GM12878 (cell line): ENCODE measurements around the gene NAA35. TPM values are rescaled to one million over a fixed set of nuclear protein-coding genes. Genes with fewer than 3 reads are reported as not detected.

Source experiments
- ATAC-seq: fragments of 200-7000 bp; cut with Tn5 transposase; 3 replicates; pipeline ENCODE4 v1.9.1; 2020; ENCODE audit warnings: mild to moderate bottlenecking, moderate library complexity
- BruUV-seq: library from RNA; stranded (reverse); fragments of 400-500 nt; replicated peaks from 2 replicates; lab custom pipeline; 2021; lab: Mats Ljungman, UMichigan
- CTCF ChIA-PET: fragments of 300-600 bp; sonication (Branson Sonifier 250); formaldehyde crosslinking; extraction: SDS; loops from one replicate; lab custom pipeline; 2021; ENCODE audit warnings: inconsistent platforms; lab: Yijun Ruan, JAX
- POLR2A ChIA-PET: fragments of 350-600 bp; formaldehyde crosslinking; extraction: SDS; loops from one replicate; lab custom pipeline; 2021; ENCODE audit warnings: inconsistent platforms; lab: Charles Lee
- RAD21 ChIA-PET: fragments of 300-600 bp; sonication (Branson Sonifier 250); formaldehyde crosslinking; loops from one replicate; lab custom pipeline; 2023; ENCODE audit warnings: antibody characterized with exemption; ENCODE audit not compliant: unreplicated experiment; lab: Charles Lee
- SMC1A ChIA-PET: fragments of 300-600 bp; sonication (Branson Sonifier 250); formaldehyde crosslinking; loops from one replicate; lab custom pipeline; 2023; ENCODE audit not compliant: unreplicated experiment, uncharacterized antibody; lab: Charles Lee
- DNase-seq: peaks from one replicate; pipeline ENCODE4 v3.0.0-alpha.2; 2011; ENCODE audit warnings: low read depth, low spot score
- FAIRE-seq: peaks from 3 replicates; lab custom pipeline; 2011; peaks lifted over from hg19 to GRCh38; lab: Jason Lieb, UNC
- H2AFZ ChIP-seq: 2 replicates; pipeline ENCODE4 v1.6.0; 2011; ENCODE audit warnings: low read depth, low read length, control low read depth; ENCODE audit not compliant: control insufficient read depth
- H3K27ac ChIP-seq: 2 replicates; pipeline ENCODE4 v1.5.1; 2011; ENCODE audit warnings: control low read depth; ENCODE audit not compliant: control insufficient read depth, insufficient read depth
- H3K27me3 ChIP-seq, 2 experiments: replicated peaks in 1 of 2; 2 replicates each; pipeline versions ENCODE4 v1.6.0 to v1.6.1; 2011; ENCODE audit warnings: low read length in 1 of 2; ENCODE audit not compliant: control insufficient read depth in 2 of 2, insufficient read depth in 2 of 2
- H3K36me3 ChIP-seq, 2 experiments: 2 replicates each; pipeline ENCODE4 v1.5.1; 2011; ENCODE audit warnings: low read length in 1 of 2; ENCODE audit not compliant: control insufficient read depth in 2 of 2, insufficient read depth in 2 of 2
- H3K4me1 ChIP-seq: 2 replicates; pipeline ENCODE4 v1.6.1; 2011; ENCODE audit warnings: mild to moderate bottlenecking, low read length, moderate library complexity, mixed read lengths; ENCODE audit not compliant: control insufficient read depth, insufficient read depth
- H3K4me2 ChIP-seq: 2 replicates; pipeline ENCODE4 v1.6.0; 2011; ENCODE audit warnings: control low read depth; ENCODE audit not compliant: control insufficient read depth, insufficient read depth
- H3K4me3 ChIP-seq: fragments of 200-600 bp; sonication (generic); 2 replicates; pipeline ENCODE4 v1.5.1; 2016
- H3K79me2 ChIP-seq: 2 replicates; pipeline ENCODE4 v1.6.0; 2011; ENCODE audit warnings: low read length; ENCODE audit not compliant: control insufficient read depth, insufficient read depth
- H3K9ac ChIP-seq: 2 replicates; pipeline ENCODE4 v1.8.0; 2011; ENCODE audit warnings: low read length, control low read depth, mixed read lengths; ENCODE audit not compliant: control insufficient read depth, insufficient read depth
- H3K9me3 ChIP-seq: replicated peaks from 3 replicates; pipeline ENCODE4 v1.5.1; 2011; ENCODE audit warnings: mild to moderate bottlenecking, low read length; ENCODE audit not compliant: control insufficient read depth, insufficient read depth
- H4K20me1 ChIP-seq: 2 replicates; pipeline ENCODE4 v1.6.0; 2011; ENCODE audit not compliant: control insufficient read depth, insufficient read depth
- BMI1 ChIP-seq: fragments of 450-650 bp; IDR thresholded peaks from 2 replicates; pipeline ENCODE4 v1.6.1; 2016; ENCODE audit warnings: mild to moderate bottlenecking, moderate library complexity, borderline replicate concordance
- BRCA1 ChIP-seq: IDR thresholded peaks from 2 replicates; pipeline ENCODE4 v1.6.1; 2011; ENCODE audit warnings: low read depth, low read length, improper control_type of control experiment
- CEBPB ChIP-seq, 2 experiments: fragments of 150-350 bp in 1 of 2; IDR thresholded peaks; 2 replicates each; pipeline ENCODE4 v1.6.1; 2012 to 2014; ENCODE audit warnings: low read depth in 2 of 2, low read length in 2 of 2, borderline replicate concordance in 1 of 2, inconsistent platforms in 1 of 2
- HDGF ChIP-seq: fragments of 450-650 bp; IDR thresholded peaks from 2 replicates; pipeline ENCODE4 v1.6.1; 2016; ENCODE audit warnings: antibody characterized with exemption
- KDM1A ChIP-seq: fragments of 200-600 bp; sonication (generic); IDR thresholded peaks from 2 replicates; pipeline ENCODE4 v1.6.1; 2016; ENCODE audit warnings: borderline replicate concordance
- MEF2B ChIP-seq: fragments of 450-650 bp; IDR thresholded peaks from 2 replicates; pipeline ENCODE4 v1.6.1; 2018; ENCODE audit warnings: mild to moderate bottlenecking, moderate library complexity; ENCODE audit not compliant: partially characterized antibody, poor library complexity, severe bottlenecking
- MTA3 ChIP-seq: IDR thresholded peaks from 2 replicates; pipeline ENCODE4 v1.6.1; 2012; ENCODE audit warnings: low read length, inconsistent platforms, borderline replicate concordance
- PML ChIP-seq: IDR thresholded peaks from 2 replicates; pipeline ENCODE4 v1.6.1; 2012; ENCODE audit warnings: low read length, inconsistent platforms
- POLR2A ChIP-seq: IDR thresholded peaks from 2 replicates; pipeline ENCODE4 v1.6.1; 2011; ENCODE audit warnings: low read depth, mild to moderate bottlenecking, low read length
- SUPT20H ChIP-seq: IDR thresholded peaks from 2 replicates; pipeline ENCODE4 v1.6.1; 2011; ENCODE audit warnings: low read depth, mild to moderate bottlenecking, low read length, moderate library complexity, borderline replicate concordance; ENCODE audit not compliant: control insufficient read depth
- USF2 ChIP-seq: IDR thresholded peaks from 2 replicates; pipeline ENCODE4 v1.6.1; 2011; ENCODE audit warnings: low read depth, low read length, improper control_type of control experiment, borderline replicate concordance
- ZNF274 ChIP-seq: IDR thresholded peaks from one replicate; pipeline ENCODE4 v1.8.0; 2011; ENCODE audit not compliant: insufficient read length, insufficient read depth
- ZNF384 ChIP-seq: IDR thresholded peaks from 2 replicates; pipeline ENCODE4 v1.6.1; 2012; ENCODE audit warnings: low read depth, mild to moderate bottlenecking, low read length, improper control_type of control experiment, borderline replicate concordance
- WGBS: methylation state at CpG from one replicate; pipeline ENCODE4 v1.1.6; 2016; ENCODE audit warnings: low lambda C conversion rate; ENCODE audit not compliant: insufficient replicate concordance, insufficient coverage; ENCODE audit errors: missing lambda C conversion rate; 5-methylcytosine and 5-hydroxymethylcytosine counted together
- in situ Hi-C: fragments of 300-500 bp; cut with MboI; formaldehyde crosslinking; loops from 9 replicates; pipeline ENCODE4 v1.14.3; 2018; ENCODE audit warnings: mixed read lengths
- intact Hi-C: fragments of 100-400 bp; cut with micrococcal nuclease; formaldehyde crosslinking; loops from one replicate; pipeline ENCODE4 v1.14.2; 2022; ENCODE audit not compliant: unreplicated experiment
- polyA plus RNA-seq, 11 experiments: library from polyadenylated mRNA; depleted of rRNA in 4 of 11; unstranded in 6 of 11; stranded (reverse) in 5 of 11; fragments of >200 nt; fragmentation: Nextera tagmentation in 4 of 11; fragmentation: Illumina TruSeq in 1 of 11; extraction: Ambion mirVana in 4 of 11; extraction: Trizol in 1 of 11; gene quantifications; 1 replicate in 1 of 11; 2 replicates in 10 of 11; pipeline versions ENCODE4 v1.2.1 to v1.2.3, GENCODE V29; 2011 to 2016; ENCODE audit warnings: inconsistent platforms in 2 of 11, missing spikeins in 2 of 11, low read depth in 1 of 11
- total RNA-seq, 4 experiments: library from RNA; depleted of rRNA in 3 of 4; stranded (reverse); fragments of >200 nt in 3 of 4; fragmentation: Illumina TruSeq in 1 of 4; extraction: Trizol in 1 of 4; gene quantifications; 2 replicates each; pipeline versions ENCODE4 v1.2.1 to v1.2.3, GENCODE V29; 2013 to 2021
- TF ChIP-seq, protein P1 (sequence below): IDR thresholded peaks from 2 replicates; pipeline ENCODE4 v1.6.1; 2012; ENCODE audit warnings: low read length, inconsistent platforms
- TF ChIP-seq, protein P2 (sequence below): fragments of 450-650 bp; IDR thresholded peaks from 2 replicates; pipeline ENCODE4 v1.6.1; 2018; ENCODE audit warnings: mild to moderate bottlenecking, low read depth, moderate library complexity; ENCODE audit not compliant: partially characterized antibody

Gene NAA35
- total and polyA plus RNA-seq, 10 of the 15 experiments (the other 5 are each of a cell fraction or from before 2014, with no cell fraction given): 15.5 to 38.0 (median 26.9) TPM

GRCh38 chr9:86005253-86005775 lies 64.4 kb downstream of the NAA35 start:
- Histone ChIP-seq H4K20me1 (no peaks in the 10 kb centered on the region), H3K9me3 (no peaks in the 10 kb centered on the region; the same call in 2 of the 3 replicates), H3K27ac (no peak overlapping the region), H3K36me3 (peaks cover 0 to 11% of the 10 kb centered on the region in 2 experiments; a peak in 2 of 4 replicates), H3K79me2 (no peaks in the 10 kb centered on the region), H2AFZ (no peak overlapping the region), H3K27me3 (no peaks in the 10 kb centered on the region), H3K9ac (no peak overlapping the region), H3K4me1 (no peaks in the 10 kb centered on the region), H3K4me2 (no peak overlapping the region), H3K4me3 (no peak overlapping the region)
- RAD21 ChIA-PET: no interaction called here
- CTCF ChIA-PET: interaction anchor here (1.2 kb wide), 1 partner anchor 42 kb away, joined by 4 read pairs; no protein-coding TSS in a partner anchor
- SMC1A ChIA-PET: no interaction called here
- TF ChIP-seq POLR2A (no peak), ZNF274 (no peak), PML (no peak), CEBPB (IDR thresholded peaks at IDR 0.05; ENCODE audit: borderline replicate concordance in 1 of 2, low read depth in 2 of 2, low read length in 2 of 2) (no peak), USF2 (no peak), MTA3 (no peak), ZNF384 (no peak), SUPT20H (no peak), BRCA1 (no peak), KDM1A (no peak), HDGF (no peak), BMI1 (no peak), MEF2B (no peak)
- TF ChIP-seq, protein P1, sequence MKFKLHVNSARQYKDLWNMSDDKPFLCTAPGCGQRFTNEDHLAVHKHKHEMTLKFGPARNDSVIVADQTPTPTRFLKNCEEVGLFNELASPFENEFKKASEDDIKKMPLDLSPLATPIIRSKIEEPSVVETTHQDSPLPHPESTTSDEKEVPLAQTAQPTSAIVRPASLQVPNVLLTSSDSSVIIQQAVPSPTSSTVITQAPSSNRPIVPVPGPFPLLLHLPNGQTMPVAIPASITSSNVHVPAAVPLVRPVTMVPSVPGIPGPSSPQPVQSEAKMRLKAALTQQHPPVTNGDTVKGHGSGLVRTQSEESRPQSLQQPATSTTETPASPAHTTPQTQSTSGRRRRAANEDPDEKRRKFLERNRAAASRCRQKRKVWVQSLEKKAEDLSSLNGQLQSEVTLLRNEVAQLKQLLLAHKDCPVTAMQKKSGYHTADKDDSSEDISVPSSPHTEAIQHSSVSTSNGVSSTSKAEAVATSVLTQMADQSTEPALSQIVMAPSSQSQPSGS: no peak
- TF ChIP-seq, protein P2, sequence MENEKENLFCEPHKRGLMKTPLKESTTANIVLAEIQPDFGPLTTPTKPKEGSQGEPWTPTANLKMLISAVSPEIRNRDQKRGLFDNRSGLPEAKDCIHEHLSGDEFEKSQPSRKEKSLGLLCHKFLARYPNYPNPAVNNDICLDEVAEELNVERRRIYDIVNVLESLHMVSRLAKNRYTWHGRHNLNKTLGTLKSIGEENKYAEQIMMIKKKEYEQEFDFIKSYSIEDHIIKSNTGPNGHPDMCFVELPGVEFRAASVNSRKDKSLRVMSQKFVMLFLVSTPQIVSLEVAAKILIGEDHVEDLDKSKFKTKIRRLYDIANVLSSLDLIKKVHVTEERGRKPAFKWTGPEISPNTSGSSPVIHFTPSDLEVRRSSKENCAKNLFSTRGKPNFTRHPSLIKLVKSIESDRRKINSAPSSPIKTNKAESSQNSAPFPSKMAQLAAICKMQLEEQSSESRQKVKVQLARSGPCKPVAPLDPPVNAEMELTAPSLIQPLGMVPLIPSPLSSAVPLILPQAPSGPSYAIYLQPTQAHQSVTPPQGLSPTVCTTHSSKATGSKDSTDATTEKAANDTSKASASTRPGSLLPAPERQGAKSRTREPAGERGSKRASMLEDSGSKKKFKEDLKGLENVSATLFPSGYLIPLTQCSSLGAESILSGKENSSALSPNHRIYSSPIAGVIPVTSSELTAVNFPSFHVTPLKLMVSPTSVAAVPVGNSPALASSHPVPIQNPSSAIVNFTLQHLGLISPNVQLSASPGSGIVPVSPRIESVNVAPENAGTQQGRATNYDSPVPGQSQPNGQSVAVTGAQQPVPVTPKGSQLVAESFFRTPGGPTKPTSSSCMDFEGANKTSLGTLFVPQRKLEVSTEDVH: no peak
- DNase-seq: no peak
- intact Hi-C loops: no loop called here
- in situ Hi-C loops: no loop called here
- no peak for FAIRE-seq
- BruUV-seq: no TSS peak
- POLR2A ChIA-PET: no interaction called here
- 100% methylated on average over 1 of the region's 1 CpG for WGBS
- ATAC-seq: no peak
